ENCODE measurements around the gene GULP1.

The GULP1 gene

DNA sequence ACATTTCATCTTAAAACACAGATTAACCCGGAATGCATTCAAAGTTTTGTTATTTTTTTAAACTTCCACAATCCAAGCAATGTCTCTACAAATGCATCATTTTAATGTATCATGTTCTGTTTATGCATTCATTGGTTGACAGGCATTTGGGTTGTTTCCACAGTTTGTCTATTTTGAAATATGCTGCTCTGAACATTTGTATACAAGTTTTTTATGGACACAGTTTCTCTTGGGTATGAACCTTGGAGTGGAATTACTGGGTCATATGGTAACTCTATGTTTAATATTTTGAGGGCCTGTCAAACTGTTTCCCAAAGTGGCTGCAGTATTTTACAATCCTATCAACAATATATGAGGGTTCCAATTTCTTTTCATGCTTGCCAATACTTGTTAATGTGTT, 57.3 kb downstream of the GULP1 start:
- H3K79me2 ChIP-seq (ENCODE audit: control insufficient read depth, low read length), result no peaks in the 10 kb centered on the region
- no peak overlapping the region for H3K4me2 ChIP-seq (ENCODE audit: low read length)
- H3K4me3 ChIP-seq (ENCODE audit: low read length), result no peak overlapping the region
- H3K9me3 ChIP-seq (ENCODE audit: control insufficient read depth, insufficient read depth, low read length), result no peaks in the 10 kb centered on the region
- H3K27ac ChIP-seq (ENCODE audit: low read depth, low read length), result no peak overlapping the region
- no peaks in the 10 kb centered on the region for H3F3A ChIP-seq (ENCODE audit: control insufficient read depth, insufficient read depth)
- H3K36me3 ChIP-seq (ENCODE audit: control insufficient read depth, low read length), result no peaks in the 10 kb centered on the region
- H3K4me1 ChIP-seq (ENCODE audit: control insufficient read depth, low read length), result no peaks in the 10 kb centered on the region
- no peak for TF ChIP-seq EZH2phosphoT487 (IDR thresholded peaks at IDR 0.05; ENCODE audit: borderline replicate concordance, low read length)
- TF ChIP-seq, protein P1, sequence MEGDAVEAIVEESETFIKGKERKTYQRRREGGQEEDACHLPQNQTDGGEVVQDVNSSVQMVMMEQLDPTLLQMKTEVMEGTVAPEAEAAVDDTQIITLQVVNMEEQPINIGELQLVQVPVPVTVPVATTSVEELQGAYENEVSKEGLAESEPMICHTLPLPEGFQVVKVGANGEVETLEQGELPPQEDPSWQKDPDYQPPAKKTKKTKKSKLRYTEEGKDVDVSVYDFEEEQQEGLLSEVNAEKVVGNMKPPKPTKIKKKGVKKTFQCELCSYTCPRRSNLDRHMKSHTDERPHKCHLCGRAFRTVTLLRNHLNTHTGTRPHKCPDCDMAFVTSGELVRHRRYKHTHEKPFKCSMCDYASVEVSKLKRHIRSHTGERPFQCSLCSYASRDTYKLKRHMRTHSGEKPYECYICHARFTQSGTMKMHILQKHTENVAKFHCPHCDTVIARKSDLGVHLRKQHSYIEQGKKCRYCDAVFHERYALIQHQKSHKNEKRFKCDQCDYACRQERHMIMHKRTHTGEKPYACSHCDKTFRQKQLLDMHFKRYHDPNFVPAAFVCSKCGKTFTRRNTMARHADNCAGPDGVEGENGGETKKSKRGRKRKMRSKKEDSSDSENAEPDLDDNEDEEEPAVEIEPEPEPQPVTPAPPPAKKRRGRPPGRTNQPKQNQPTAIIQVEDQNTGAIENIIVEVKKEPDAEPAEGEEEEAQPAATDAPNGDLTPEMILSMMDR (IDR thresholded peaks at IDR 0.05; ENCODE audit: low read depth, low read length, poor library complexity, severe bottlenecking), result no peak
- H4K20me1 ChIP-seq (ENCODE audit: control insufficient read depth, insufficient read depth, low read depth, low read length), result no peaks in the 10 kb centered on the region
- no peaks in the 10 kb centered on the region for H3K9me2 ChIP-seq (replicated peaks; ENCODE audit: control insufficient read depth, low read length)
- H3K27me3 ChIP-seq (ENCODE audit: control insufficient read depth, low read length), result no peaks in the 10 kb centered on the region

GRCh38 chr2:188353282-188353681, 61.6 kb downstream of the GULP1 start:
- TF ChIP-seq, protein P1 (IDR thresholded peaks at IDR 0.05; ENCODE audit: low read depth, low read length, poor library complexity, severe bottlenecking), result no peak
- TF ChIP-seq EZH2phosphoT487 (IDR thresholded peaks at IDR 0.05; ENCODE audit: borderline replicate concordance, low read length), result no peak
- no peaks in the 10 kb centered on the region for H3F3A ChIP-seq (ENCODE audit: control insufficient read depth, insufficient read depth)
- H3K4me3 ChIP-seq (ENCODE audit: low read length), result no peak overlapping the region
- H3K9me2 ChIP-seq (replicated peaks; ENCODE audit: control insufficient read depth, low read length), result no peaks in the 10 kb centered on the region
- no peak overlapping the region for H3K27ac ChIP-seq (ENCODE audit: low read depth, low read length)
- no peaks in the 10 kb centered on the region for H3K36me3 ChIP-seq (ENCODE audit: control insufficient read depth, low read length)
- H3K79me2 ChIP-seq (ENCODE audit: control insufficient read depth, low read length), result no peaks in the 10 kb centered on the region
- H3K9me3 ChIP-seq (ENCODE audit: control insufficient read depth, insufficient read depth, low read length), result no peaks in the 10 kb centered on the region
- no peaks in the 10 kb centered on the region for H3K4me1 ChIP-seq (ENCODE audit: control insufficient read depth, low read length)
- H3K4me2 ChIP-seq (ENCODE audit: low read length), result no peak overlapping the region
- H4K20me1 ChIP-seq (ENCODE audit: control insufficient read depth, insufficient read depth, low read depth, low read length), result no peaks in the 10 kb centered on the region
- H3K27me3 ChIP-seq (ENCODE audit: control insufficient read depth, low read length), result no peaks in the 10 kb centered on the region

GRCh38 chr2:188360485-188361263, 69.0 kb downstream of the GULP1 start:
- Histone ChIP-seq H3K9me2 (replicated peaks; ENCODE audit: control insufficient read depth, low read length) (no peaks in the 10 kb centered on the region; the same call in 1 of the 2 replicates), H3K4me3 (ENCODE audit: low read length) (no peak overlapping the region), H3K9me3 (ENCODE audit: control insufficient read depth, insufficient read depth, low read length) (no peaks in the 10 kb centered on the region), H4K20me1 (ENCODE audit: control insufficient read depth, insufficient read depth, low read depth, low read length) (no peaks in the 10 kb centered on the region), H3K79me2 (ENCODE audit: control insufficient read depth, low read length) (no peaks in the 10 kb centered on the region), H3K4me1 (ENCODE audit: control insufficient read depth, low read length) (no peaks in the 10 kb centered on the region), H3F3A (ENCODE audit: control insufficient read depth, insufficient read depth) (no peaks in the 10 kb centered on the region), H3K27me3 (ENCODE audit: control insufficient read depth, low read length) (no peaks in the 10 kb centered on the region), H3K27ac (ENCODE audit: low read depth, low read length) (no peak overlapping the region), H3K4me2 (ENCODE audit: low read length) (no peak overlapping the region), H3K36me3 (ENCODE audit: control insufficient read depth, low read length) (no peaks in the 10 kb centered on the region)
- no peak for TF ChIP-seq EZH2phosphoT487 (IDR thresholded peaks at IDR 0.05; ENCODE audit: borderline replicate concordance, low read length)
- TF ChIP-seq, protein P1 (IDR thresholded peaks at IDR 0.05; ENCODE audit: low read depth, low read length, poor library complexity, severe bottlenecking), result no peak
